Measurements from ENCODE around the gene HIPK2.

The HIPK2 gene

DNA sequence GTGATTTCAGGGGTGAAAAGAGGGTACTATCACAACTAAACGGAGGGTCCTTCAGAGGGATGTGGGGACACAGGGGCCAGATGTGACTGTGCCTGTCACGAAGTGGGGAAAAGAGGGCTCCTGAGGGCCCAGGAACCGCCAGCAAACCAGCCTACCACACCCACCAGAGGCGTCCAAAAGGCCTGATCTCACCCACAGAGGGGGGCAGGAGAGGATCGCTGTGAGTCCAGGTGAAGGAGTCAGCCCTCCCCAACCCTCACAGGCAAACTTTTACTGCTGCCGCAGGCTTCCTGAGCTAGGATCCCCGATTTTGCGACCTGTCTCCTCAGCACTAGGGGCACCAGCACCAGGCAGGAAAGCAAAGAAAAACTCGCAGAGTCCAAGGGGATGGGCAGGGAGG is 64.7 kb downstream of the HIPK2 start:
- DNase-seq: no peak

DNA sequence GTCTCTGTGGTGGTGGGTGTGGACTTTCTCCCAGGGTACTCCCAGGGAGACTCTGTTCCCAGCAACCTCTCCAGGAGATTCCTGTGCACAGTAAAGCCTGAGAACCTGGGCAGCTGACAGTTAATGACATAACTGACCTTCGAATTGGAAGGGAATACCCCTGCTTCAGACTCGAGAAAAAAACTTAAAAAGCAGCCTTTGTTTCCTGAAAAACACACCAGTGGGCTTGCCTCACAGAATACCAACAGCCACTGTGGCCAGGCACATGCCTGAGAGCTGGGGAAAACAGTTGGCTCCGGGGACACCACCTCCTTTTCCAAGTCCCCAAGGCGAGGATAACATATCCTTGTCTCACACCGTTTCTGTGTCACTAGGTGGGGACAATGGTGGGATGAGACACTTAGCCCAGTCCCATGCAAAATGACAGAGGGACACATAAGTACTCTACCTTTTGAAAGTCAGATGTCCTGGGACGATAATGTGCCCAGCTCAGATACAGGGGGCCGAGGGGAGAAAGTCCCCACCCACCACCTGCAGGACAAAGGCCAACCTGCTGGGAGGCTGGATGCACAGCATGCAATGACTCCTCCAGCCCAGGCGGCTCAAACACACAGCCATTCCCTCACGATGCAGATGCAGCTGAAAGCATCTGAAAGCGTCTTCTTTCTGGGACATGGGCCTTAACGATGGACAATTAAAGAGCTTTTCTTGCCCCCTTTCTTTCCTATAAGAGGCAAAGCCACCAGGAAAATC is 65.6 kb downstream of the HIPK2 start:
- DNase-seq: no peak

DNA sequence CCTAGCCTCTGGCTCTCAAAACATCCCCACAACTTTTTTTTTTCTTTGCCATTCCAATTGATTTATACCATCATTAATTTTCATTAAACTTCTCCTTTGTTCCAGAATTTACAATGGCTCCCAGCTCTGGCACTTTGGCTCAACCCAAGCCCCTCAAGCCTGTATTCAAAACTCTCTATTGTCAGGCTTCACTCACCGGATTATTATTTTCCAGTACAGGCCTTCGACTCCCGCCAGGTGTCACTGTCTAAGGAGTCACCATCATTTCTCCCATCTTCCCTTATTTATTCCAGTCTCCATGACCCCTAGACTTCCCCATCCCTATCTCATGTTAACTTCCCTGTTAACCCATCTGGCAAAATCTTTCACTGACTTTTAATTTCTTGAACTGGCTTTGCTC is 67.8 kb downstream of the HIPK2 start:
- no peak for DNase-seq

DNA sequence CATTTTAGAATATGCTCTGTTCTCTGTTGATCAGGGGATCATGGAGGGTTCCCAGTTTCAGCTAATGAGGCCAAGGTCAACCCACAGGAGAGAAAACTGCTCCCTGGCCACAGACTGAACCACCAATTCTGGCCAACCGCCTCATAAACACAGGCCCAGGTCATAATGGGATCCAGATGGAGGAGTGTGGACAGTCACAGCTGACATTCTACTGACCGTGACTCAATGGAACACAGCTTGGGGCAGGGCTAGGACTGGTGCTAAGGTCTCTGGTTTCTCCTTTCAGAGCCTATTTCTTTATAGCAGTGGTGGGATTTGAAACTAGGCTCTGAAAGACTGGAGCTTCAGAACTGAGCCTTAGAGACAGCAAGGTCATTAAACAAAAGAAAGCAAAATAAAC is 68.3 kb downstream of the HIPK2 start:
- DNase-seq: no peak

DNA sequence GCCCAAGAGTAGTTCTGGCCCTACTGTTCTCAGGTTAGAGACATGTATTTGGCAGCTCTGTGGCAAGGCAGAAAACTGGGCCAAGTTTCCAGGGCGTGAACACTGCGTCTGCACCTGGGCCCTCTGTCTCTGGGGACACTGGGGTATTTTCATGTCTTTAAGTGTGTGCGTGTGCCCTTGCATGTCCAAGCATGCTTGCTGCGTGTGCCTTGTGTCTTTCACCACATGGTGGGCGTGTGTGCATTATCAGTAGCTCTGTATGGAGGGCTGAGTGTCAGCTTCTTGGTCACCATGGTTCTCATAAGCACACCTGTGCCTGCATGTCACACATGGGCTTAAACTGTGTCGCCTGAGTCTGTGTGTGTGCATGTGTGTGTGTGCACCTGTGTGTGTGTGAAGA is 69.3 kb downstream of the HIPK2 start:
- DNase-seq: no peak

DNA sequence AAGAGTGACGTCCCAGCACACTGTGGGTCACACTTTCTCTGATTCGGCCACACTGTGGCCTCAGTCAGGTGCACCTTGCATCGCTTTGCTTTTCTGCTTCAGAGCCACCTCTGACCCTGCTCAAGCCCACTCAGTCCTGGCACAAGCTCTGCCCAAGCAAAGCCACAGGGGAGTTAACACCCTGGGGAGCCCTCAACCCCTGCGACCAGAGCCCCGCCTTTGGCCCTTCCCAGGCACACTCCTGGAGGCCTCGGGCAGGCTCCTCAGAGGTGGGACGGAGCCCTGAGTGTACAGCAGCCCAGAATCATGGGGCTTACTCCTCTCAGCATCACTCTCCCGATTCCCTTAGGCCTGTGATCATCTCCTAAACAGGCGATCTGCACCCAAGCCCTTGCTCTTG is 71.0 kb downstream of the HIPK2 start:
- DNase-seq: no peak

DNA sequence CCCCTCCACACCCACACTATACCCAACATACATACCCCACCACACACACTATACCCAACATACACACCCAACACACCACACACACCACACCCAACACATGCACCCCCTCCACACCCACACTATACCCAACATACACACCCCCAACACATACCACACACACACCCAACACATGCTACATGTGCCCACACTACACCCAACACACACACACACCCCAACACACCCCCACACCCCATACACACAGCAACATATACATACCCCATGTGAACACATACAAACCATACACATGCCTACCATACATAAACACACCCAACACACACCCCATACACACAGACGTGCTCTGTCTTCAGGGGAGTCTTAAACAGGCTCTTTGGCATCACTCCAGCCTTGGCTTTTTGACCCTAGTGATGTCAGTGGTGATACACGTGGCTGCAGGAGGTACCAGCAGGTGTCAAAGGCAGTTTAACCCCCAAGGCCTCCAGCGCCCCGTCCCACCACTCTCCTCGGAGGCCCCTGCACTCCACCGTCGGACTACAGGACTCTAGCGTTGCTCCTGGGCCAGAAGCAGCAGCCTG is 73.4 kb downstream of the HIPK2 start:
- no peak for DNase-seq

DNA sequence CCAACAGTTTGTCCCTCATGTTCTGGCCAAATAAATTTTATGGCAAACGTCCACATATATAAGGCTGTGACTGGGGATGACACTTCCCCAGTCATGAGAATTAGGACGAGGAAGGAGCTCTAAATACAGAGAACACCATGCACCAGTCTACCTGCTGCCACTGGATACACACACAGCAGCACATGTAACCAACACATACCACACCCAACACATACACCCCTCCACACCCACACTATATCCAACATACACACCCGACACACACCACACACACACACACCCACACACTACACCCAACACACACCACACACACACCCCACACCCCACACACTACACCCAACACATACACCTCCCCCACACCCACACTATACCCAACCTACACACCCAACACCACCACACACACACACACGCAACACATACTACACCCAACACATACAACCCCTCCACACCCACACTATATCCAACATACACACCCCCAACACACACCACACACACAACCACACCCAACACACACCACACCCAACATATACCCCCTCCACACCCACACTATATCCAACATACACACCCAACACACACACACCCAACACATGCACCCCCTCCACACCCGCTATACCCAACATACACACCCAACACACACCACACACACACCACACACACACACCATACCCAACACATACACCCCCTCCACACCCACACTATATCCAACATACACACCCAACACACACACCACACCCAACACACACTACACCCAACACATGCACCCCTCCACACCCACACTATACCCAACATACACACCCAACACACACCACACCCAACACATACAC is 74.1 kb downstream of the HIPK2 start:
- no peak for DNase-seq

DNA sequence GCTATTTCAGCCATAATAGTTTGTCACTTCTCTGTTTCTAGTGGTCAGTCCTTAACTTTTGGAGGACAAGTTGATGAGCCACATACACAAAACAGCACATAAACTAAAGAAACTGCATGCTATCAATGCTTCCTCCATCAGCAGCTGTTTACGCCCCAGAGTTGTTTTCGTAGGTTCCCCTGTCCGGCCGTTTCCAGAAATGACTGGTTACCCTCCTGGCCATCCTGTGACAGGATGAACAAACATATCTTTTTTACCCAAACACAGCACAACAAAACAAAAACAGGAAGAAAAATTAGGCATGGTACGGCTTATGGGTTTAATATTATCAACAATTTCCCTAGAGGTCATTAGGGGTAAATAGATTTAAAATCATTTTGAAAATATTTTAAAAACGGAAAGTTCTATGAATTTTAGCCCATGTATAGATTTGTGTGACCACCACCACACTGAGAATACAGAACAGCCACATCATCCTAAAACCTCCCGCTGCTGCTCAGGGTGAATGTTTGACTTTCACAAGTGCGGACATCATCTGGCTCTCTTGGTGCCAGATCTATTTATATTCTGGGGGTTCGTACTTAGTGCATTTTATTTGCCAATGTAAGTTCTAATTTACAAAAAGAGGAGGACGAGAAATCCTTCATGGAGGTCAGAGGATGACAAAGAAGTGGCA is 74.8 kb downstream of the HIPK2 start:
- DNase-seq: no peak

DNA sequence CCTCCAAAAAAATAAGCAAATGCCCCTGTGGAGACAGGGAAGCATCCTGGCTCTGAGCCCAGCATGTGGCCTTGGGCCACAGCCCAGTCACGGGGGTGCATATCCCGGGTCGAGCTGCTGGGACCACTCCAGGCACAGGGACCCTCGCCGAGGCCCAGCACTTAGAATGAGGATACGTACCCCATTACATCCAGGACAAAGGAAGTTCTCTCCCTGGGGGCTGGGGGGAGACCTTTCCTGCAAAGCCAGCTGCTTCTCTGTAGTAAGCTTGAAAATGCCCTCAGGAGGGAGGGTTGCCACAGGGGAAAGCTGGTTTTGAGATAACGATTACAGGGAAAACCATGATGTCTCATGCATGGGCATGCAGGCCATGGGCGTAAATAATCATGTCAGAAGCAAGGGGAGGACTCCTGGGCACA is 75.5 kb downstream of the HIPK2 start:
- no peak for DNase-seq

DNA sequence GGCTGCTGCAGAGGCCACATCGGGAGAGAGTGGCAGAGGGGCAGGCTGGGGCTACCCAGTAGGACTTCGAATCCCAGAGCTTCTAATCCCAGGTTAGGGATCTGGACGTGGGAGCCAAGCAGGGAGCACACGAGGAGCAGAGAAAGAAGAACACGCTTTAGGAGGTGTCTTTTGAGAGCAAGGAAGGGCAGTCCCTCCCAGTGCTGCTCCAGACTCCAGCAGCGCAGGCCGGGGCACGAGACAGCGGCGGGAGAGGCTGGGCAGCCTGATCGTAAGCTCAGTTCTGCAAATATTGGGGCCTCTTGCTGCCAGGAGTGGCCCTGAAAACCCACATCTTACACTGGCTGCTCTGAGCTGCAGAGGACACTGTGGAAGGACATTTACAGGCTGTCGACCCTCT is 75.9 kb downstream of the HIPK2 start:
- no peak for DNase-seq

DNA sequence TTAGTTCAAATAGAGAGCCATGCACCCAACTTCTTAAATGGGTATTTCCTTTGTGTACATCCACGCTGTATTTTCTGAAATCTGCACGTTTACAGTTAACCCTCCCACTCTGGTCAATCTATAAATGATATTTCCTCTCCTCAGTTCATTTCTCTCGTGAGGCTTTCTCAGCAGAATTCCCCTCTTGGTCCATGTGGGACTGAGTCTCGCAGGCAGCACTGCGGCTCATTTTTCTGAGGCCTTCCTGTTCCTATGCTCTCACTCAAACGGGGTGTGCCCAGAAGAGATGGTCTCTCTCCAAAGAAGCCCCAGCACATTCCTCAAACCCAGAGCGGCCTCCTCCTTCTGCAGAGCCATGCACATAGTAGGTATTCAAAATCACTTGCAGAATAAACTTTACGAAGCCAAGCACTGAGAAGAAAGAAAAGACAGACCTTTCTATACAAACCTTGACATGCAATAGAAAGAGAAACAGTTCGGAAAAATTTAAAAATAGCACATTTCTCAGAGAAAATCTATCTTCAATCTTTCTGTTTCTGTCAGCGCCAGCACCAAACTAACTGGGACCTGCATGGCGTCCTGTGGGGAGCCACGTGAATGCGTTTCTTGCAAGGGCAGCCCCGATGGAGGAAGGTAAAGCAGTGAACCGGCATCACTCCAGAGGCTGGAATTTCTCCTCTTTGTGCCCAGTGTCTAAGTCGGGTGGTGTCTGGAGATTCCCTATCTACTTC is 77.1 kb downstream of the HIPK2 start:
- DNase-seq: no peak

DNA sequence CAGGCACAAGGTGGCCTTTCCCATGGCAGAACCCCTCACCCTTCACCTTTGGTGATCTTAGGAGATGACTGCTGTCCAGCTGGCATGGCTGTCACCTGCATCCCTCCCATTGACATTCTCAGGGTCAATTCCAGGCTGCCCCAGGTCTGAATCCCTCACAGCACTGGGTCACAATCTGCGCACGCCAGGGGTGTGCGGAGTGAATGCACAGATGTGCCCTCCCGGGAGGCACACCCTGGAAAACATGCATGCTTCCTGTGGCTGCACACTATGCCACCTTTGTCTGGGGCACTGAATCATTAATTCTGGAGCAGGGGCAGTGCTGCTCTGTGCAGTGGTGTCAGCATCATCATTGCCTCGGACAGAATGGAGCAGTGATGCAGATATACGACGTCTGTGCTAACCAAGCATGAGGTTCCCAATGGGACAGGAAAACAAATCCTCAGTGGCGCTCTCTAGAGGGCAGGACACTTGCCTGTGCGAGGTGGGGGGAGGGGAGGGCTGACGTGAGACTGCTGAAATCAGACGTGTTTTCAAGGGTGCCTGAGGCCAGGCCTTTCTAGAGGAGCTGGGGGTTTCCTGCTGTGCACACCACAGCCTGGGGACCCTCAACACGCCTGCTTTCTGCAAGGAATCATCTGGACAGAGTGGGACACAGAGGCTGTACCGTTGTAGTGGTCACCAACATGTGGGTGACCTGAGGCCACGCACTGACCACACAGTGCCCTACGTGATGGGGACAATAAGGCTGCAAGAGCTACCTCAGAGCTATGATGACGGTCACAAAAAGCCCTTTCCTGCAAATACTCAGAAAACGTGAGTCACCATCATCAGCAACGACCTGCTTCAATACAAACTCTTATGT is 77.9 kb downstream of the HIPK2 start:
- no peak for DNase-seq

DNA sequence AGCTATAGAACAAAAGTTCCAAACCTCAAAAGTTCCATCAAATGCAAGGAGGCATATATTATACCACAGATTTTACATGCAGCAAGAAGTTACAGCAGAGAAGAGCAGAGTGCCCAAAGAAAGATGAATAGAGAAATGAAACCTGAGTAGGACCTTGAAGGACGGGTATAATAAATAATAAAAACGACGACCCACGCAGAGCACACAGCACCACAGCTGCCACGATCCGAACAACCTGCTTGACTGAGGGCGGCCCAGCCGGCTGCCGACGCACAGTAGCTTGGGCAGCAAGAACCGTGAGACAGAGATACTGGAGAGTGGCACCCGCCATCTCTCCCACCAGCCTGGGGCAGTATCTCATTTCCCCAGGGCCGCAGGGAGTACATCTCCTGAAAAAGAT is 79.0 kb downstream of the HIPK2 start:
- no peak for DNase-seq

DNA sequence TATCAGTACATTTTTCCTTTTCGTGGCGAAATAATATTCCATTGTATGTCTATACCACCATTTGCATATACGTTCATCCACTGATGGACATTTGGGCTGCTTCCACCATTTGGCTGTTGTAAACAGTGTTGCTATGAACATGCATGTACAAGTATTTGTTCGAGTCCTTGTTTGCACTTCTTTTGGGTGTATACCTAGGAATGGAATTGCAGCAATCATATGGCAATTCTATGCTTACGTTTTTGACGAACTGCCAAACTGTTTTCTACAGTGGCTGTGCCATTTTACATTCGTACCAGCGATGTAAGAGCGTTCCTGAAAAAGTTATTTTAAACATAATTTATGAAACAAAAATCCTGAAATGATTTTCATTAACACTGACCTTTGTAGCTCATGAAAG is 79.5 kb downstream of the HIPK2 start:
- DNase-seq: no peak

DNA sequence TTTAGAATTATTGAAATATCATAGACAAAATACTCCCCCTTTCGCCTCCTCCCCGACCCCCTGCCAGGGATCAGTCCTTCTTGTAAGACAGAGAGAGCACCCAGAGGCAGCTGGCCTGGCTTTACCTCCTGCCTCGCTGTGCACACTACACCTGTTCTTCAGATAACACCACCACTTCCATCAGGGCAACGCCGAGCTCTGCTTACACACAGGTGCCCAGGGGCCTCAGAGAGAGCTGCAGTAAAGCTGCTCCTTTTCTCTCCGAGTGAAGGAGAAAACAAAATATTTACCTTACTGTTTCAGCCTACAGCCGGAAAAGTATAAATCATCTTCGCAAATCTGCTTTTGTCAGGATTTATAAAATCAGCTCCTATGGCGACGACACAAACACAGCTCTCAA is 80.7 kb downstream of the HIPK2 start:
- no peak for DNase-seq

DNA sequence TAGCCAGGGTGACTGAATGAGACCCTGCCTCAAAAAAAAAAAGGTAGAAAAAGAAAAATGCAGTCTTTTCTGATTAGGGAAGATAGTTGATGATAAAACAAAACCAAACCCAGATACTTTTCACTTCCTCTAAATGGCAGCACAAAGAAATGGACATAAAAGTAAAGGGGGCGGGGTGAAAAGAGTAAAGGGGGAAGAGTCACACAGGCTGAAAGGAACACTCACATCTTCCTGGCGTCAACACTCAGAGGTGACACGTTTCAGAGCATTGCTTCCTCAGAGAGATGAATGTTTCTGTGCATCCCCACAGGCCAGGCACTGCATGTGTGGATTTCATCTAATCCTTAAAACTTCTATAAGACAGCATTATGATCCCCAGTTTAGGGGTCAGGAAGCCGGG is 81.2 kb downstream of the HIPK2 start:
- DNase-seq: no peak

DNA sequence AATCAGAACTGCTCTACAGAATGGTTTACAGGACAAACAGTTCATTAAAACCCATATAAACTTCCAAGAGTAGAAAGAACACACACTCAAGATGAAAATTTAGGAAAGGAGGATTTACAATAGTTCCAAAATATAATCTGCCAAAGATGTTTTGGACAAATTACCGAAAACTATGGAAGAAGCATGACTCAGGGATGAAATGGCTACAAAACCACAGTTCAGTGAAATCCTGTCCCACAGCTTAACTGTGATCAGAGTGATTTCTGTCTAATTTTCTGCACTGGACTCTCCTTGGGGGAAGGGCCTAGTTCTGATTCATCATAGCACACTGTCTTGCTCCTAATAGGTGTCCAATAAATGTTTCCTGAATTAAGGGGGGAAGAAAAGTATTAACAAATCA is 82.2 kb downstream of the HIPK2 start:
- DNase-seq: no peak

DNA sequence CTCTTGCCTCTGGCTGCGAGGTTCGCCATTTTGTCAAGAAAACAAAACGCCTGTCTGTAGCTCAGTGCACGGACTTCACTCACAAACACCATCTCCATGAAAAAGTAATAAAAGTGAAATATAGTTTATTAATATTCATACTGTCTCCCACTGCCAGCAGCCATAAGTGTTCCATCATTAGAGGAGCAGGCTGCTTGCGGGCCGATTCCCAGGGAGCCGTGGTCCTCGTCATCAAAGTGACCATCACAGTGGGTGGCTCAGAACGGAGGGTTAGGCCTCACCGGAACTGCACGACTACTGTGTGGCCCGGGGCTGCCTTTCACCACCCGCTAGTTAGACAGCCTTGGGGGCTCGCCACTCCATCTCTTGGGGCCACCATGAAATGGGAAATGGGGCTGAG is 82.7 kb downstream of the HIPK2 start:
- DNase-seq: no peak

DNA sequence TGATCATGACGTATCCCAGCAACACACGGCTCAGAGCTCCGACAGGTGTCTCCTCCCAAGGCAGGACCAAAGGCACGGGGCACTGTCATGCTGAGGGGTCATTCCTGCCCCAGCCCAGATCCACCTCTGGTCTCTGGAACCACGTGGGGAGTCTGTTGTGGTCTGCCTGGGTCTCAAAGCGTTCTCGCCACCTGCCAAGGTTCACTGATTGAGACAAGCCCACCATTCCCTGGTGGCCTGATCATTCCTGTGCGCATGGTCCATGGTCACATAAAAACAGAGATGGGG is 83.5 kb downstream of the HIPK2 start:
- DNase-seq: no peak

DNA sequence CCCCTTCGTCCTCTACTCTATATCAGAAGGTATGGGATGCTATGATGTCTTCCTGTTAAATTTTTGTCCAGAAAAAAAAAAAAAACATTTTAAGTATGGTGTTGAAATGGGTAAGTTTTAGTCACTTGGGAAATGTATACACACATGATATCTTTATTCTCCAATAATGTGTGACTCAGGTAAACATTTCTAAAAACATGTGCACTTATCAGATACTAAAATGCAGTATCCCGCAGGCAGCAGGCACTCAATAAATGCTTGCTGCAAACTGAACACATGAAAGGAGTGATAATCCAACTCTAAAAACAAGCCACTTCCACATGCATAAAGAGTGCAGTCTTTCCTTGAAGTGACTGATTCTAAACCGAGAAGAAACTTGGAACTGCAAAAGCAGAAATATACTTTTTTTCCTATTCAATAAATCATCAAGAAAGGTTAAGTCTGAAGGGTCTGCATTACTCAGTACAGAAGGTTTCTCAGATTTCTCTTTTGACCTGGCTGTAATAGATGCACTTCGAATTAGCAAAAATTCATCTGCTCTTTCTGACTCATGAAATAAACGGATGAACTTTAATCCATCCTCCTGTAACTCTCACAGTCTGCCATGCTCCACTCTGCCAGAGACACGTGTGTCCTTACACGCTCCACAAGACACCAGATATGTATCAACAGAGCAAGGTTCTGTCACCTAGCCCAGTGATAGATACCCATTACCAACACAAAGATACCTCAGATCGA is 84.0 kb downstream of the HIPK2 start:
- DNase-seq: no peak

All from NCI-H1694 (cell line).